Measurements from ENCODE around the gene ATP6V0E1.

ATP6V0E1 gene

GRCh38 chr5:172984244-172984953 is 828 bp downstream of the ATP6V0E1 start (continued):
- TF ChIP-seq ZBTB44 (tag by site-specific recombination; IDR thresholded peaks at IDR 0.05), result no peak
- no peak for TF ChIP-seq ZNF518A (tag by site-specific recombination; conservative IDR thresholded peaks at IDR 0.05; ENCODE audit: low read depth)
- no peak for TF ChIP-seq ZNF157 (tag by site-specific recombination; IDR thresholded peaks at IDR 0.05)
- TF ChIP-seq ELK4 (IDR thresholded peaks at IDR 0.05; ENCODE audit: borderline replicate concordance, low read depth, low read length), result no peak
- no peak for TF ChIP-seq ZNF138 (tag by site-specific recombination; IDR thresholded peaks at IDR 0.05; ENCODE audit: borderline replicate concordance)
- peak; percentile 88 for TF ChIP-seq ZNF707 (tag by site-specific recombination; IDR thresholded peaks at IDR 0.05)
- peak; percentile 79 for TF ChIP-seq ZBTB6 (tag by site-specific recombination; IDR thresholded peaks at IDR 0.05)
- TF ChIP-seq KLF17 (tag by site-specific recombination; IDR thresholded peaks at IDR 0.05), result no peak
- TF ChIP-seq ZNF677 (tag by site-specific recombination; IDR thresholded peaks at IDR 0.05), result no peak
- TF ChIP-seq BCL11B (tag by site-specific recombination; IDR thresholded peaks at IDR 0.05; ENCODE audit: low read depth), result no peak
- TF ChIP-seq ZBTB8A (tag by site-specific recombination; IDR thresholded peaks at IDR 0.05), result peak; percentile 90
- TF ChIP-seq KLF8 (tag by site-specific recombination; IDR thresholded peaks at IDR 0.05), result no peak
- no peak for TF ChIP-seq HIC1 (tag by site-specific recombination; IDR thresholded peaks at IDR 0.05)
- no peak for TF ChIP-seq ZNF423 (tag by site-specific recombination; IDR thresholded peaks at IDR 0.05)
- peak; percentile 71 for TF ChIP-seq ZNF335 (tag by site-specific recombination; conservative IDR thresholded peaks at IDR 0.05)
- peak; percentile 14; the same call in 1 of the 2 replicates for TF ChIP-seq ZBTB21 (tag by site-specific recombination; IDR thresholded peaks at IDR 0.05)
- TF ChIP-seq GFI1B (tag by site-specific recombination; IDR thresholded peaks at IDR 0.05), result no peak
- no peak for TF ChIP-seq ZNF132 (tag by site-specific recombination; IDR thresholded peaks at IDR 0.05; ENCODE audit: borderline replicate concordance)
- no peak for TF ChIP-seq ZEB2 (tag by site-specific recombination; IDR thresholded peaks at IDR 0.05)

Measured in HEK293 (cell line).